Stimulated activated CD8-positive, alpha-beta memory T cell treated with anti-CD3 and anti-CD28 coated beads, Interleukin-15, amount 100 ng/mL, for 1 hour (primary cell): Measurements from ENCODE around the gene APOB.

Source experiments
- DNase-seq: peaks from one replicate; pipeline ENCODE4 v3.0.0-alpha.2; 2020; ENCODE audit warnings: low read depth

The APOB gene

DNA sequence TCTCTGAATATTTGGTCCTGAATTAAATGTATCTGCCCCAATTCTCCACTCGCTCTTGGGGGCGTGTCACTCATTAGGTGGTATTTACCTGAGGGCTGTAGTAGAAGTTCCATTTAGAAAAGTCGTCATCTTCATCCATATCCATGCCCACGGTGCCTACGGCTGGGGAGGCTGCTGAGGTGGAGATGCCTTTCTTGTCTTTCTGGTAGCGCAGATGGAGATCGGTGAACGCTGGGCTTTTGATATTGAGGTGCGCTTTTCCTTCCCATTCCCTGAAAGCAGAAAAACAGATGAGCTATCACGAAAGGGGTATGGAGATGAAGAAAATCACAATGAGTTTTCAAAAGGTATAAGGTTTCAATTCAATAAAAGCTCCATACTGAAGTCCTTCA is 39.7 kb downstream of the APOB start:
- no peak for DNase-seq

GRCh38 chr2:21003572-21004180 is 40.2 kb downstream of the APOB start:
- no peak for DNase-seq

DNA sequence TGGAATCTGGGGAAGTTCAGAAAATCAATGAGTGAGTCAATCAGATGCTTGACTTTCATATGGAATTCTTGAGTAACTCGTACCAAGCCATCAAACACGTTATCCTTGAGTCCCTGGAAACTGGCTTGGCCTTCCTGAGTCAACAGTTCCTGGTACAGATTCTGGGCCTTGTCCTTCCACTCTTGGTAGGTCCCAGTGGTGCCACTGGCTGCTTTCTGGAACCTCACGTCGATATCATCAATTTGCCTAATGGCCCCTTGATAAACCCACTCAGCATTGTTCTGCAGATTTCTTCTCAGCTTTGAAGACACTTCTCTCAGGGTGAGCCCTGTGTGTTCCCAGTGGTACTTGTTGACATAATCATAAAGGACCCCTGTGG is 41.1 kb downstream of the APOB start:
- DNase-seq, result no peak

DNA sequence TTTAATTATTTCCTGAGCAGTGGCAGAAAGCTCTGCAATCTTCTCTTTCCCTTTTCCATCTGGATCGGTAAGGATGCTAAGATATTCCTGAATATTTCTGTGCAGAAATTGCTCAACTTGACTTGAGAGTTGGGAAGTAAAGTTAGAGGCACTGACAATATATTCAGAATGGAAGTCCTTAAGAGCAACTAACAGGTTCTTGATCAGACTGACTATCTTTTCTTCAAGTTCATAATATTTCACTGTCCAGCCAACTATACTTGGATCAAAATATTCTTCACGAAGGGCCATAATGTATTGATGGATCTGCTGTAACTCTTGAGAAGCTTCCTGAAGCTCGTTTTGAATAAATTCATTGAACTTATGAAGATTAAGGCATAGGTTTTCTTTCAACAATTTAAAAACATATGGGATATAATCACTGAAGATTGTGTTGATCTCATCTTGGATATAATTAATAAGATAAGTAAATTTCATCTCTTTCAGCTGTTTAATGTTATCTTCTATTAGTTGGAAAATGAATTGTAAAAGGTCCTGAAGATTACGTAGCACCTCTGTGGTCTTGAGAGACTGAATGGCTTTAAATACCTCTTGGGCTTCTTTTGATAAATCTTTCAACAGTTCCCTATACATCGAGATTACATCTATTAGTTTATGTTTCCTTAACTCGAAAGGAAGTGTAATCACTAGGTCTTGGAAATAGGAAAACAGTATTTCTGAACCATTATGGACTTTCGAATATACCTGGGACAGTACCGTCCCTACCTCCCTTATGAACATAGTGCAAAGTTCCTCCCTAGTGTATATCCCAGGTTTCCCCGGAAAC is 41.7 kb downstream of the APOB start:
- no peak for DNase-seq

GRCh38 chr2:21001225-21001946 is 42.5 kb downstream of the APOB start:
- DNase-seq, result no peak

DNA sequence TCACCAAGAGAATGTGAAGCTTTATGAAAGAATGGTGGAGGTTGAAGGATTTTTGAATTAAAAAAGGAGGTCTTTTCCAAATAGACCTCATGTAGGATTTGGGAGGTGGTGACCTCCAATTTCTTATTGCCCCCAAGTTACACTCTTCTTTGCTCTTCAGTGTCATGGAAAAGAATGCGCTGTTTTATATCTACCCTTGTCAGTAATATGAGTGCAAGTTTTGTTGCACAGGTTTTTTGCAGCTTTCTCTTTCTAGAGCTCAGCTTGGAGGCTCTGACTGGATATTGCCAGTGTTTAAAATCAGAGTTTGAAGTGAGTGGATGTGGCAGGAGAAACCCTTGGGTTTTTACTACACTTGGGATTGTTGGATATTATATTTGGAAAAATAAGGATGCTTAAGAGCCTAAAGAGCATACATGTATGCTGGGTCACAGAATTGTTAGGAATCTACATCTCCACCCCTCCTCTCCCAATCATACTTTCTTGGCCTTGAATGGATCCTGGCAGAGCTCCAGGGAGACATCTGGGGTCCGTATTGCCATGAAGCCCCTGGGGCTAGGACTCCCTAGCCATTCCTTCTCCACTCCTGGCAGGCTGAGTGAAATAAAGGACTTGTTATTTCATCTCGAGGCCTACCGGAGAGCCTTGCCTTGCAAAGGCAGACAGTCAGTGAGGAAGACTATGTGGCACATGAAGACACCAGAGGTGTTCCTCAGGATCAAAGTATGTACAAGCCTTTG is 43.8 kb downstream of the APOB start:
- no peak for DNase-seq

GRCh38 chr2:20998972-20999905 is 44.6 kb downstream of the APOB start:
- no peak for DNase-seq

DNA sequence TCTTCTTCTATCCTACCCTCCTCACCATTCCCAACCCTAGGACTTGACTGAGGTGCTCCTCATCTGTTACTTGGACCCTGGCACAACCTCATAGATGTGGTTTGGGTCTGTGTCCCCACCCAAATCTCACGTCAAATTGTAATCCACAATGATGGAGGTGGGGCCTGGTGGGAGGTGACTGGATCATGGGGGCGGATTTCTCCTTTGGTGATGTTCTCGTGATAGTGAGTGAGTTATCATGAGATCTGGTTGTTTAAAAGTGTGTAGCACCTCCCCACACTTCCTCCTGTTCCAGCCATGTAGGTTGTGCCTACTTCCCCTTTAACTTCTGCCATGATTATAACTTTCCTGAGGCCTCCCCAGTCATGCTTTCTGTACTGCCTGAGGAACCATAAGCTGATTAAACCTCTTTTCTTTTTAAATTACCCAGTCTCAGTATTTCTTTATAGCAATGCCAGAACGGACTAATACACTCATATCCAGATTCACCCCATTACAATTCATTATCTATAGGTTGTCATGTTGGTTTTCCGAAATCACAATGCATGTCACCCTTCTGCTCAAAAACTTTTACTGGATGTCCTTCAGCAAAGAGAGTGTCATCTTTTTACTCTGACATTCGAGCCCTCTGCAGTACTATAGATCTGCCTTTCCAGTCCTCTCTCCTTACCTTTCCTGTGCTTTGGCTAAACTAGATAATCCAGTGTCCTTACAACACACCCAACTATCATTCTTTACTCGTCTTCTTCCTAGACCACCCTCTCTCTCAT is 45.7 kb downstream of the APOB start:
- DNase-seq, result no peak

DNA sequence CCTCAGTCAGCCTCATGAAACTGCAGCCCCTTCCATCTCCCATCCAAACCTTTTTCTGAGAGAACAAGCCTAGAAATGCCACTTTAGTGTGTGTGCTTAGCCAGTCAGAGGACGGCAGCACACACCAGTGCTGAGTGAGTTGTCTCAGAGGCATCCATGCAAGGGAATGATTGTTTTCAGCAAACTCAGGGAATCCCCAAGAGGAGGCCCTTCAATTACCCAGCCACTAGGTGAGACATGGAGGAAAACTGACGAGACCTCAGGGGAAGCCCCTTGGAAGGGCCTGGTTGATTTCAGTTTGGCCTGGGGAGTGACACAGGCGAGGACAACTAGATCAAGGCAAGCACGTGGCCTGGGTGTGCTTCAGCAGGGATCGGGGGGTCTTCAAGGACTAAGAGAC is 49.7 kb downstream of the APOB start:
- no peak for DNase-seq

DNA sequence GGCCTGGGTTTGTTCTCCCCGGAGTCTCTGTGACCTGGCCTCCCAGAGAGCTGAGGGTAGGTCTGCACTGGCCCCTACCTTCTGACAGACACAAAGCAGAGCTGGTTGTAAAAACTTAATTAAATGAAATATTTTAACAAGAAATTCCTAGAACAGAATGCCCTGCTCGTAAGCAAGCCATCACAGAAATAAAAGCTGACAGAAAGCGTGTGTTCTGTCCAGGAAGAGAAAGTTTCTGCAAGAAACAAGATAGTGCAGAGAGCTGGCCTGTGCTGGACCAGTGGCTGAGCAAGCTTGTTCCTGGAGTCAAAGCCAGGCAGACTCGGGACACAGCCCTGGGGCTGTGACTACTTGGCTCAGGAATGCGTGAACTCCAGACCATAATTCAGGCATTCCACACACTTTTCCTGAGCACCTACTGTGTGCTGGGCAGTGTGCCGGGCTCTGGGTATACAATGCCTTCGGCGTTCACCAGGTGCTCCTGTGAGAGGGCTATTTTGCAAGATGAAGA is 51.6 kb downstream of the APOB start:
- DNase-seq, result no peak

DNA sequence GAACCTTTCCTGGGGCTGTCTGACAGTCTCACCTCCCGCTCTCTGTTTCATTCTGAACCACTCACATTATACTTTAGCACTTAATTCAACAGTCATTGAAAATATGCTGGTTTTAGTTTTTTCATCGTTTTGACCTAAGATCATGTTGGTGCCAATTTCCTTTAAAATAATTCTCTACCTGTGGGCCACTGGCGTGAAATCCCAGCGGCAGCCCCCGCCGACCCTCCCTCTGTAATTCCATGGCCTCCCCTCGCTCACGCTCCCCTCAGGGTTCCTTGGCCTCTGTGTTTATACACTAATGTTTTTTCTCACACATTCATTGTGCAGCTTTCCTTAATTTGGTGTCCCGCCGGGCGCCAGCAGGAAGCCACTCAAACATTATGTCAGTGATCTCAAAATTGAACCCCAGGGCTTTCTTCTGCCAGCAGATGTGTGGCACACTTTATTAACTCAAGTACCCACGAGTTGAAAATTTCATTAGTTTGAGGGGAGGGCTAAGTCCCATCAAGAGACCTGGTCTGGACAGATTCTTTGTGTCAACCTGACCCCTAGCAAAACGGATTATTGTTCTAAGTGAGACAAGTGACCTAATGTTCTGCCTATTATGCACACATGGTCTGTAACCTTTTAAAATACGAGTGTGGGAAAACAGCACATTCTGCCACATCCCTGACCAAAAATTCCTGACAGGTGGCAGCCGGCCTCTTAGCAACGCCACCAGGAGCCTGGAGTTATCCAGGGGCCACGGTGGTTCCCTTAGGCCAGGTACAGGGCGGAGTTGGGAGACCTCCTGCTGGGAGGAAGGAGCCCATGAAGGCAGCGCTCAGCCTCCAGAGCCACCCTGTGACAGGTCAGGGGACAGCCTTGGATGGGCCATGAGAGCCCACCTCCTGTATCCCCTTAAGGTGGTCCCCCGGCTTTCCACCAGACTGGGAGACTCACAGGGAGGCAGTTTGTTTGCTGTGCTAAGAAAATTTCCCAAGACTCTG is 53.1 kb downstream of the APOB start:
- DNase-seq, result no peak

DNA sequence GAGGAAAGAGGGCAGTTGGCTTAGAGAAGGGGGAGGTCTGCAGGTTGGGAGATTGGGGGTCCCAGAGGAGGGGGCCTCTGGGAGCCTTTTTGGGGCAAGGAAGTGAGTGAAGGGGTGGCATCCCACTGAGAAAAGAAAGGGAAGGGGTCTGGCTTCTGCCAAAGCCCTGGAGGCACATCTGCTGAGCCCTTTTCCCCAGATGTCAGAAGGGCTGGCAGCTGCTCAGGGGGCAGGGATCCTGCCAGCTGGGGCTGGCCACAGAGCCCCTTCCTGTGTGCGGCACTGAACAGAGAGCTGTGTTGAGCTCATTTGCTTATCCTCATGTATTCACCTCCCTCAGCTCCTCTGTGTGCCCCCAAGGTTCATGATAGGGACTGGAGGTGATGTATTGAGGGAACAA is 54.5 kb downstream of the APOB start:
- DNase-seq, result no peak

- DNase-seq, result no peak
Observed at GRCh38 chr2:20988905-20989304, 55.0 kb downstream of the APOB start.

DNA sequence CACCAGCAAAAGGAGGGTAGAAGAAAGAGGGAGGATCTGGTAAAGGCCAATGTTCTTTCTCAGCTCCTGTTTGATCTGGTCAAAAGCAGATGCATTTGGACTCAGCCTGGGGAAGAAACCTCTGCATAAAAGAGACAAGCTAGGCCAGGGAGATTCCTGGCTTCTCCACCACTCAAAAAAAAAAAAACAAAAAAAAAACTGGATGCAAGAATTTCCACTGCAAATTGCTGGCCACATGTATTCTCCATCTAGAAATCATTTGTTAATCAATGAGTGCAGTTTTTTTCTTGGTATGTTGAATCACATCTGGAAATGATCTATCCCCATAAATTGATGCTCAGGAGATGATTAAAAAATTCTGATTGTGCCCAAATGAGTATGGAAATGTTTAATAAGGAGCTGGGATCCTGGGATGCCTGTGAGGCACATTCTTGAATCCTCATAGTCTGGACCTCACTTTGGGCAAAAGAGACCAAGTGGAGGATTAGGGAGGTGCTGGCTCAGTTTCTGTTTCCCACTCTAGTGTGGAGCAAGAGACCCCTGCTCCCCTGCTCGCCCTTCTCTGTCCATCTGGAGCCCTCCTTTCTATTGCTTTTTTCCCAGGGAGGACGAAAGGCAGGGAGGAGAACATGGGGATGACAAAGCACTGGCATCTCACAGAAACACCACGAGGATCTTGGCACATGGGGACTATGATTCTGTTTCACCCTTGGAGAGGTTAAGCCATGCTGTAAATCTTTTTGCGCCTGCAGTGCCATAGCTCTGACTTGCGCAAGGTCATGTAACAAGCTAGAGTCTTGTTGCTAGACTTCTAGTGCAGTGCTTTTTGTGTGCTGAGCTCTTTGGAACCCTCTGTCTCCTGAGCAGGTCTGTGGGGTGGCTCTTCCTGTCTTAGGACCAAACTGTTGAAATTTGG is 57.6 kb downstream of the APOB start:
- no peak for DNase-seq

DNA sequence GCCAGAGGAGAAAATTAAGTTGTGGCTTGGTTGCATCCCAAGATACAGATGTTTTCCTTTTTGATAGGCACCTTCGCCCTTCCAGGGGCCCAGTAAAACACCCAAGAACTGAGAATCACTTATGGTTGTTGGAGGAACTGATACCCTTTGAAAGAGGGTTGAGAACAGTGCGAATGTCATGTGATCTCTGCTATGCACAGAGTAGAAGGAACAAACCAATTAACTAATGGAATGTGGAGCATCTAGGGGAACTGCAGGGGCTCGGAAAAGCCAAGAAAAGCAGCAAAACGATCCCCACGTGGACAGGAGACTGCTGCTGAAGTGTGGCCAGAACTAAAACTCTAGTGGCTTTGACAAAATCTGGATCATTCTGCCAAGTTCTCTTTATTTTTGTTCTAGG is 58.8 kb downstream of the APOB start:
- DNase-seq, result no peak

DNA sequence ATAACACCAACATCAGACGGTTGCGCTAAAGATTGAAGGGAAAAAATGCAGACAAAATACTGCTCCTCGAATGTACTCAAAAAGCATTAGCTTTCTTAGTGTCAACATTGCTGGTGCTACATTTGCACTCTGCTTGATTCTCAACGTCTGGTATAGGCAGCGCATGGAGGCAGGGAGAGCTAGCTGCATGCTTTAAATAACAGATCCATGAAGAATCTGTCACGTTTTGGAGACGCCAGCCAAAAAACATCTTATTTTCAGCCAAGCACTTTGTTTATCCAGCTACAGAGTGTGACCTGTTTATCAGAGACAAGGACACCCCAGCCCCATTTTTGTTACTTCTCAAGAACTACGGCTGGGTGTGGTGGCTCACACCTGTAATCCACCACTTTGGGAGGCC is 59.5 kb downstream of the APOB start:
- DNase-seq, result no peak

DNA sequence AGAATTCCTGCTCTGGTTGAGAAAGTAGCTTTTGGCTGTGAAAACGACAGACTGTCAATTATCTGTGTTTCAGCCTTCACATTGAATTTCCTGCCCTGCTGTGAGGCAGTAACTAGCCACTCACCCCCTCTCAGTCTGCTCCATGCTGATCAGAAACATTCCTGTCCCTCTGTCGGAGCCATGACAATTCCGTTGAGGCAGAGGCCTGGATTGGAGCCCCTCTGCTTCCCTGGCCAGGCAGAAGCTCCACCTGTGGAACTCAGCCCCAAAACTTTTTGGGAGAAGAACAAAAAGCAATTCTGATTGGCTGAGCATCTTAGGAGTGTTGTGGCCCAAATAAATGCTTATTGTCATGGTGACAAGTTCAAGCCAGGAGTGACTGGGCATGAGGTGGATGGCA is 60.0 kb downstream of the APOB start:
- DNase-seq, result no peak

- no peak for DNase-seq
Observed at GRCh38 chr2:20982861-20983260, 61.0 kb downstream of the APOB start.
